ENCODE data around the gene SLC5A11. TPM values are rescaled to one million over a fixed set of nuclear protein-coding genes. Genes with fewer than 3 reads are reported as not detected.

The SLC5A11 gene
- total RNA-seq, 1 experiment from 2014 or later: not detected

- no peak for DNase-seq
- CTCF ChIA-PET: interaction anchor here (0.6 kb wide), 1 partner anchor 58 kb away, joined by 3 read pairs; no protein-coding TSS in a partner anchor
- Mint-ChIP-seq H3K27ac (ENCODE audit: unreplicated experiment) (no peak overlapping the region), H3K4me3 (ENCODE audit: low read depth, unreplicated experiment) (no peak overlapping the region), H3K27me3 (ENCODE audit: unreplicated experiment) (no peaks in the 10 kb centered on the region), H3K36me3 (ENCODE audit: insufficient read depth, unreplicated experiment) (peaks cover 44% of the 10 kb centered on the region), H3K9me3 (ENCODE audit: low read depth, unreplicated experiment) (no peaks in the 10 kb centered on the region), H3K4me1 (ENCODE audit: low read depth, unreplicated experiment) (no peaks in the 10 kb centered on the region)
- no TSS peak for BruUV-seq (replicated peaks)
- intact Hi-C loops (cut with micrococcal nuclease; ENCODE audit: unreplicated experiment): no loop called here
- TF ChIP-seq CTCF (IDR thresholded peaks at IDR 0.05; ENCODE audit: unreplicated experiment): no peak
These were observed 23.2 kb upstream of the SLC5A11 start for GRCh38 chr16:24822542-24822941.

- Mint-ChIP-seq H3K4me1 (ENCODE audit: low read depth, unreplicated experiment) (no peaks in the 10 kb centered on the region), H3K9me3 (ENCODE audit: low read depth, unreplicated experiment) (no peaks in the 10 kb centered on the region), H3K27ac (ENCODE audit: unreplicated experiment) (no peak overlapping the region), H3K36me3 (ENCODE audit: insufficient read depth, unreplicated experiment) (peaks cover 44% of the 10 kb centered on the region), H3K27me3 (ENCODE audit: unreplicated experiment) (no peaks in the 10 kb centered on the region), H3K4me3 (ENCODE audit: low read depth, unreplicated experiment) (no peak overlapping the region)
- intact Hi-C loops (cut with micrococcal nuclease; ENCODE audit: unreplicated experiment): no loop called here
- BruUV-seq (replicated peaks): no TSS peak
- no peak for DNase-seq
- no peak for TF ChIP-seq CTCF (IDR thresholded peaks at IDR 0.05; ENCODE audit: unreplicated experiment)
- CTCF ChIA-PET: no interaction called here
These were observed 22.8 kb upstream of the SLC5A11 start for GRCh38 chr16:24822974-24823373.

GRCh38 chr16:24825696-24826095 is 20.1 kb upstream of the SLC5A11 start:
- intact Hi-C loops (cut with micrococcal nuclease; ENCODE audit: unreplicated experiment): no loop called here

GRCh38 chr16:24826096-24826690 is 19.6 kb upstream of the SLC5A11 start:
- CTCF ChIA-PET: interaction anchor here (0.5 to 0.7 kb wide), 3 partner anchors 201 to 379 kb away, joined by 3 to 7 read pairs (median 3); no protein-coding TSS in a partner anchor
- Mint-ChIP-seq H3K4me1 (ENCODE audit: low read depth, unreplicated experiment) (no peaks in the 10 kb centered on the region), H3K4me3 (ENCODE audit: low read depth, unreplicated experiment) (no peak overlapping the region), H3K36me3 (ENCODE audit: insufficient read depth, unreplicated experiment) (peaks cover 28% of the 10 kb centered on the region), H3K9me3 (ENCODE audit: low read depth, unreplicated experiment) (no peaks in the 10 kb centered on the region), H3K27ac (ENCODE audit: unreplicated experiment) (no peak overlapping the region), H3K27me3 (ENCODE audit: unreplicated experiment) (no peaks in the 10 kb centered on the region)
- intact Hi-C loops (cut with micrococcal nuclease; ENCODE audit: unreplicated experiment): no loop called here
- no peak for DNase-seq
- BruUV-seq (replicated peaks): no TSS peak
- no peak for TF ChIP-seq CTCF (IDR thresholded peaks at IDR 0.05; ENCODE audit: unreplicated experiment)

More at GRCh38 chr16:24825696-24826095, 20.1 kb upstream of the SLC5A11 start:
- no peak for DNase-seq
- Mint-ChIP-seq H3K4me1 (ENCODE audit: low read depth, unreplicated experiment) (no peaks in the 10 kb centered on the region), H3K9me3 (ENCODE audit: low read depth, unreplicated experiment) (no peaks in the 10 kb centered on the region), H3K4me3 (ENCODE audit: low read depth, unreplicated experiment) (no peak overlapping the region), H3K27me3 (ENCODE audit: unreplicated experiment) (no peaks in the 10 kb centered on the region), H3K27ac (ENCODE audit: unreplicated experiment) (no peak overlapping the region), H3K36me3 (ENCODE audit: insufficient read depth, unreplicated experiment) (peaks cover 33% of the 10 kb centered on the region)
- BruUV-seq (replicated peaks): no TSS peak
- CTCF ChIA-PET: interaction anchor here (0.5 to 0.7 kb wide), 4 partner anchors 15 to 380 kb away, joined by 3 to 7 read pairs (median 3); no protein-coding TSS in a partner anchor
- no peak for TF ChIP-seq CTCF (IDR thresholded peaks at IDR 0.05; ENCODE audit: unreplicated experiment)
